ENCODE results near the gene R3HDM4. TPM values are rescaled to one million over a fixed set of nuclear protein-coding genes. Genes with fewer than 3 reads are reported as not detected.

R3HDM4 gene
- total and polyA plus RNA-seq, 9 donors, result 13.1 to 38.6 (median 34.0) TPM

GRCh38 chr19:867301-867793 lies 45.7 kb downstream of the R3HDM4 start:
- peak; percentile 67 for DNase-seq
- Histone ChIP-seq H3K9me3 (replicated peaks; ENCODE audit: control insufficient read depth, low read depth, low read length) (no peaks in the 10 kb centered on the region), H3K27ac (ENCODE audit: low read length) (no peak overlapping the region), H3K4me1 (ENCODE audit: control insufficient read depth, insufficient read depth, low read length) (peaks cover 24% of the 10 kb centered on the region), H3K27me3 (ENCODE audit: control insufficient read depth, insufficient read depth, low read length) (peaks cover 14% of the 10 kb centered on the region), H3K4me3 (ENCODE audit: low read length) (no peak overlapping the region), H3K36me3 (ENCODE audit: control insufficient read depth, insufficient read depth, low read length) (peaks cover 48% of the 10 kb centered on the region)
- WGBS (ENCODE audit: insufficient coverage), result 48% methylated on average over 6 of the region's 16 CpGs

- Histone ChIP-seq H3K9me3 (replicated peaks; ENCODE audit: control insufficient read depth, low read depth, low read length) (no peaks in the 10 kb centered on the region), H3K27me3 (ENCODE audit: control insufficient read depth, insufficient read depth, low read length) (peaks cover 18% of the 10 kb centered on the region), H3K4me3 (ENCODE audit: low read length) (no peak overlapping the region), H3K36me3 (ENCODE audit: control insufficient read depth, insufficient read depth, low read length) (peaks cover 43% of the 10 kb centered on the region), H3K4me1 (ENCODE audit: control insufficient read depth, insufficient read depth, low read length) (peaks cover 24% of the 10 kb centered on the region), H3K27ac (ENCODE audit: low read length) (no peak overlapping the region)
- DNase-seq, result no peak
- 65% methylated on average over 29 of the region's 38 CpGs for WGBS (ENCODE audit: insufficient coverage)
These were observed 46.2 kb downstream of the R3HDM4 start for GRCh38 chr19:866769-867300.

- peaks cover 11% of the 10 kb centered on the region for H3K36me3 ChIP-seq (ENCODE audit: control insufficient read depth, insufficient read depth, low read length)
- H3K27me3 ChIP-seq (ENCODE audit: control insufficient read depth, insufficient read depth, low read length), result peaks cover 50% of the 10 kb centered on the region
- H3K9me3 ChIP-seq (replicated peaks; ENCODE audit: control insufficient read depth, low read depth, low read length), result no peaks in the 10 kb centered on the region
- no CpG with 5 or more reads among the region's 7 CpGs for WGBS (ENCODE audit: insufficient coverage)
- H3K4me3 ChIP-seq (ENCODE audit: low read length), result no peak overlapping the region
- DNase-seq, result no peak
- peaks cover 16% of the 10 kb centered on the region for H3K4me1 ChIP-seq (ENCODE audit: control insufficient read depth, insufficient read depth, low read length)
- H3K27ac ChIP-seq (ENCODE audit: low read length), result no peak overlapping the region
These were observed 49.8 kb downstream of the R3HDM4 start for GRCh38 chr19:863315-863620.

GRCh38 chr19:862581-863314 lies 50.3 kb downstream of the R3HDM4 start:
- no peak overlapping the region for H3K27ac ChIP-seq (ENCODE audit: low read length)
- no peak overlapping the region for H3K4me3 ChIP-seq (ENCODE audit: low read length)
- peak; percentile 61 for DNase-seq
- peaks cover 53% of the 10 kb centered on the region for H3K27me3 ChIP-seq (ENCODE audit: control insufficient read depth, insufficient read depth, low read length)
- H3K4me1 ChIP-seq (ENCODE audit: control insufficient read depth, insufficient read depth, low read length), result peaks cover 15% of the 10 kb centered on the region
- peaks cover 6% of the 10 kb centered on the region for H3K36me3 ChIP-seq (ENCODE audit: control insufficient read depth, insufficient read depth, low read length)
- WGBS (ENCODE audit: insufficient coverage), result 15% methylated on average over 47 of the region's 48 CpGs
- H3K9me3 ChIP-seq (replicated peaks; ENCODE audit: control insufficient read depth, low read depth, low read length), result no peaks in the 10 kb centered on the region

GRCh38 chr19:861756-862580 lies 51.1 kb downstream of the R3HDM4 start:
- peaks cover 13% of the 10 kb centered on the region for H3K4me1 ChIP-seq (ENCODE audit: control insufficient read depth, insufficient read depth, low read length)
- peaks cover 1% of the 10 kb centered on the region for H3K36me3 ChIP-seq (ENCODE audit: control insufficient read depth, insufficient read depth, low read length)
- WGBS (ENCODE audit: insufficient coverage), result 14% methylated on average over 48 of the region's 60 CpGs
- peaks cover 57% of the 10 kb centered on the region for H3K27me3 ChIP-seq (ENCODE audit: control insufficient read depth, insufficient read depth, low read length)
- H3K27ac ChIP-seq (ENCODE audit: low read length), result no peak overlapping the region
- H3K9me3 ChIP-seq (replicated peaks; ENCODE audit: control insufficient read depth, low read depth, low read length), result no peaks in the 10 kb centered on the region
- no peak overlapping the region for H3K4me3 ChIP-seq (ENCODE audit: low read length)
- DNase-seq, result peak; percentile 36

- Histone ChIP-seq H3K36me3 (ENCODE audit: control insufficient read depth, insufficient read depth, low read length) (no peaks in the 10 kb centered on the region), H3K4me1 (ENCODE audit: control insufficient read depth, insufficient read depth, low read length) (peaks cover 13% of the 10 kb centered on the region), H3K9me3 (replicated peaks; ENCODE audit: control insufficient read depth, low read depth, low read length) (no peaks in the 10 kb centered on the region), H3K27ac (ENCODE audit: low read length) (no peak overlapping the region), H3K27me3 (ENCODE audit: control insufficient read depth, insufficient read depth, low read length) (peaks cover 57% of the 10 kb centered on the region), H3K4me3 (ENCODE audit: low read length) (no peak overlapping the region)
- DNase-seq, result no peak
- WGBS (ENCODE audit: insufficient coverage), result 57% methylated on average over 26 of the region's 35 CpGs
These were observed 51.8 kb downstream of the R3HDM4 start for GRCh38 chr19:861141-861755.

GRCh38 chr19:858868-859843 lies 53.9 kb downstream of the R3HDM4 start, which contains the start of gene CFD:
Gene CFD, plus strand, starts transcription at chr19:859664. Its CDS starts 26 bp downstream, at chr19:859690.
- DNase-seq, result peak; percentile 32
- Histone ChIP-seq H3K27ac (ENCODE audit: low read length) (no peak within 1 kb of the TSS), H3K4me1 (ENCODE audit: control insufficient read depth, insufficient read depth, low read length) (peaks cover 13% of the 10 kb centered on the region), H3K36me3 (ENCODE audit: control insufficient read depth, insufficient read depth, low read length) (no peaks in the 10 kb centered on the region), H3K27me3 (ENCODE audit: control insufficient read depth, insufficient read depth, low read length) (peaks cover 63% of the 10 kb centered on the region), H3K9me3 (replicated peaks; ENCODE audit: control insufficient read depth, low read depth, low read length) (no peaks in the 10 kb centered on the region), H3K4me3 (ENCODE audit: low read length) (no peak within 1 kb of the TSS)
- WGBS (ENCODE audit: insufficient coverage), result 23% methylated on average over 14 of the region's 24 CpGs

- Histone ChIP-seq H3K9me3 (replicated peaks; ENCODE audit: control insufficient read depth, low read depth, low read length) (no peaks in the 10 kb centered on the region), H3K4me1 (ENCODE audit: control insufficient read depth, insufficient read depth, low read length) (peaks cover 13% of the 10 kb centered on the region), H3K36me3 (ENCODE audit: control insufficient read depth, insufficient read depth, low read length) (no peaks in the 10 kb centered on the region), H3K27me3 (ENCODE audit: control insufficient read depth, insufficient read depth, low read length) (peaks cover 65% of the 10 kb centered on the region), H3K4me3 (ENCODE audit: low read length) (no peak overlapping the region), H3K27ac (ENCODE audit: low read length) (no peak overlapping the region)
- DNase-seq, result no peak
- 90% methylated on average over 2 of the region's 9 CpGs for WGBS (ENCODE audit: insufficient coverage)
These were observed 54.7 kb downstream of the R3HDM4 start for GRCh38 chr19:858284-858683.

- Histone ChIP-seq H3K36me3 (ENCODE audit: control insufficient read depth, insufficient read depth, low read length) (no peaks in the 10 kb centered on the region), H3K27ac (ENCODE audit: low read length) (no peak overlapping the region), H3K4me3 (ENCODE audit: low read length) (no peak overlapping the region), H3K9me3 (replicated peaks; ENCODE audit: control insufficient read depth, low read depth, low read length) (no peaks in the 10 kb centered on the region), H3K27me3 (ENCODE audit: control insufficient read depth, insufficient read depth, low read length) (peaks cover 65% of the 10 kb centered on the region), H3K4me1 (ENCODE audit: control insufficient read depth, insufficient read depth, low read length) (peaks cover 14% of the 10 kb centered on the region)
- WGBS (ENCODE audit: insufficient coverage), result 66% methylated on average over 28 of the region's 40 CpGs
- no peak for DNase-seq
These were observed 57.4 kb downstream of the R3HDM4 start for GRCh38 chr19:855566-856120.

All from muscle of leg (tissue), 11 donors.